GM10266 (cell line): ENCODE data around the gene PALM2AKAP2.
A peak's percentile ranks its signal among the peaks of the same experiment; 100 is the strongest.
"Not testable (repeated sequence)": the region's sequence is repeated elsewhere in the genome, so short reads cannot be mapped to it uniquely, and the experiment has no call there.

Experiments used
- DNase-seq: peaks from one replicate; pipeline ENCODE4 v3.0.0; 2012; ENCODE audit errors: extremely low spot score
- TF ChIP-seq, protein P1 (sequence below): IDR thresholded peaks from 2 replicates; pipeline ENCODE4 v1.5.1; 2012; ENCODE audit warnings: mild to moderate bottlenecking, low read depth; ENCODE audit not compliant: control insufficient read depth, insufficient read depth; ENCODE audit errors: missing control alignments

PALM2AKAP2 gene

DNA sequence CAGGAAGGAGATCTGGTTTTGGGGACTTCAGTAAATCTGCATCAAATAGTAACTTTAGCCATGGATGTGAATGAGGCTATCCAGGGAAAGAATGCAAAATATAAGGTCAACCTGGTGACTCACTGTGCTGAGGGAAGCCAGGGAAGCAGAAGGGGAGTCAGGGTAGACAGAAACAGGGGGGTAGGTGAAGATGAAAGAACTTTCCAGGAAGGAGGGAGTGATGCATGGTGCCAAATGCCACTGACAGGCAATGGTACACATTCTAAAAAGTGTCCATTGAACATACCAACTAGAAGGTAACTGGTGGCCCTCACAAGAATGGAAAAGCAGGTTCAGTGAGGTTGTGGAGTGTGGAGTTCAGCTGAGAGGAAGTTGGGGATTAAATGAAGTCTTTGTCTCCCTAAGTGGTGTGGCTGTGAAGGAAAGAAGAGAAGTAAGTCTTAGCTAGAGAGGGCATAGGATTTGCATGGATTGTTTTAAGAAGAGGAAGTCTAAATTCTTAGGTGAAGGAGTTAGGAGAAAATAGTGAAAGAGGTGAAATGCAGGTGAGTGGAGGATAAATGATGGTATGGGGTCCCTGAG, 35.5 kb downstream of the PALM2AKAP2 start:
- TF ChIP-seq, protein P1, sequence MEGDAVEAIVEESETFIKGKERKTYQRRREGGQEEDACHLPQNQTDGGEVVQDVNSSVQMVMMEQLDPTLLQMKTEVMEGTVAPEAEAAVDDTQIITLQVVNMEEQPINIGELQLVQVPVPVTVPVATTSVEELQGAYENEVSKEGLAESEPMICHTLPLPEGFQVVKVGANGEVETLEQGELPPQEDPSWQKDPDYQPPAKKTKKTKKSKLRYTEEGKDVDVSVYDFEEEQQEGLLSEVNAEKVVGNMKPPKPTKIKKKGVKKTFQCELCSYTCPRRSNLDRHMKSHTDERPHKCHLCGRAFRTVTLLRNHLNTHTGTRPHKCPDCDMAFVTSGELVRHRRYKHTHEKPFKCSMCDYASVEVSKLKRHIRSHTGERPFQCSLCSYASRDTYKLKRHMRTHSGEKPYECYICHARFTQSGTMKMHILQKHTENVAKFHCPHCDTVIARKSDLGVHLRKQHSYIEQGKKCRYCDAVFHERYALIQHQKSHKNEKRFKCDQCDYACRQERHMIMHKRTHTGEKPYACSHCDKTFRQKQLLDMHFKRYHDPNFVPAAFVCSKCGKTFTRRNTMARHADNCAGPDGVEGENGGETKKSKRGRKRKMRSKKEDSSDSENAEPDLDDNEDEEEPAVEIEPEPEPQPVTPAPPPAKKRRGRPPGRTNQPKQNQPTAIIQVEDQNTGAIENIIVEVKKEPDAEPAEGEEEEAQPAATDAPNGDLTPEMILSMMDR, result no peak
- DNase-seq, result no peak

- DNase-seq, result no peak
- TF ChIP-seq, protein P1, result no peak
These were observed 36.5 kb downstream of the PALM2AKAP2 start for GRCh38 chr9:109816490-109816889.

- DNase-seq, result no peak
- TF ChIP-seq, protein P1, result no peak
These were observed 37.3 kb downstream of the PALM2AKAP2 start for GRCh38 chr9:109817146-109817845.

DNA sequence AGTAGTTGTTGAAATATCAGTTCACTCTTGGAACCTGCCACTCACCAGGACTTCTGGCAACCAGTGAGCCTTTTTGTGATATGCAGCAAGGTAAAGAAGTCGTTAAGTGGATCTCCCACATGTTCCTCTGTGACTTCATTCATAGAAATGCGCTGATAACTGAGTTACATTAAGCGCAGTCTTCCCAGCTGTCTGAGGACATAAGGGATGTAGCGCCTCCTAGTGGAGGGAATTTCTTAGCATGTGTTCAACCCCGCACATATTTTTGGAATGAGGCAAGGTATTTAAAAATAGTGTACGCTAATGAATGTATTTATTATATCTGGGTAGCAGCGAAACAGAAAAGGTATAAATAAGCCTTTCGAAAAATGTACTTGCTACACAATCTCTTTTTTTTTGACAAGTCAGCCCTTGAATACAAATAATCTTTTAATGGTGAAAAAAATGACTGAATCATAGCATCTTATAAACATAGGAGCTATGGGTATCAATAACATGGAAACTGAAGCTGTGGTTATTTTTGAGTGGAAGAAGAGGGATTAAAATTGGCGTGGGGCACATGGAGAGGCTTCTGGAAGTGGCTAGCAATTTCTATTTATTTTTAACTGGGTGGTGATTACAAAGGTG, 38.0 kb downstream of the PALM2AKAP2 start:
- peak; percentile 56 for DNase-seq
- TF ChIP-seq, protein P1, result peak; percentile 67

- TF ChIP-seq, protein P1, result no peak
- no peak for DNase-seq
These were observed 41.7 kb downstream of the PALM2AKAP2 start for GRCh38 chr9:109821711-109822110.

- DNase-seq, result not testable (repeated sequence)
These were observed 45.4 kb downstream of the PALM2AKAP2 start for GRCh38 chr9:109825383-109825782.

DNA sequence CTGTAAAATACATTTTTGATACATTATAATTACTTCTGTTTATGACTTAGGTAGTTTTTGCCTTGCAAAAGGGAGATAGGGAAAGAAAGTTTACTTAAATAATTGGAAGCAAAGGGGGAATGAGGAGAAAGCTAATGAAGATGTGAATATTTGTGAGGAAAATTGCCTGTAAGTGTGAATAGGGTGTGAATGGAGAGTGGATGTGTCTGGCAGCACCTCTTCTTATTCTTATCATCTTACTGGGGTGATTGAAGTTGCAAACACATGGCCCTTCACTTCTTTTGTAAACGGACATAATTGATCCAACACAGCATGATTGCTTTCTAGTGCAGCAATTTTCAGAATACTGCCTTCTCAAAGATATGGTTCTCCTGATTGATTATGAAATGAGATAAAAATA, 46.6 kb downstream of the PALM2AKAP2 start:
- TF ChIP-seq, protein P1, result no peak

More for the DNA sequence above, 46.6 kb downstream of the PALM2AKAP2 start:
- no peak for DNase-seq
